Esophagus muscularis mucosa (tissue), 3 donors: ENCODE data around the gene MANBA.

ENCODE experiments used
- EP300 ChIP-seq: sonication (generic); formaldehyde crosslinking; IDR thresholded peaks from one replicate; pipeline ENCODE4 v1.6.1; 2017; ENCODE audit warnings: antibody characterized with exemption
- TF ChIP-seq, protein P1 (sequence below), 3 experiments: fragments of 200-600 bp in 2 of 3; fragments of 450-650 bp in 1 of 3; sonication (generic) in 2 of 3; IDR thresholded peaks; one replicate each; pipeline ENCODE4 v1.5.1; 2017 to 2019; ENCODE audit warnings: antibody characterized with exemption in 3 of 3, mild to moderate bottlenecking in 2 of 3, moderate library complexity in 1 of 3

- TF ChIP-seq, protein P1, sequence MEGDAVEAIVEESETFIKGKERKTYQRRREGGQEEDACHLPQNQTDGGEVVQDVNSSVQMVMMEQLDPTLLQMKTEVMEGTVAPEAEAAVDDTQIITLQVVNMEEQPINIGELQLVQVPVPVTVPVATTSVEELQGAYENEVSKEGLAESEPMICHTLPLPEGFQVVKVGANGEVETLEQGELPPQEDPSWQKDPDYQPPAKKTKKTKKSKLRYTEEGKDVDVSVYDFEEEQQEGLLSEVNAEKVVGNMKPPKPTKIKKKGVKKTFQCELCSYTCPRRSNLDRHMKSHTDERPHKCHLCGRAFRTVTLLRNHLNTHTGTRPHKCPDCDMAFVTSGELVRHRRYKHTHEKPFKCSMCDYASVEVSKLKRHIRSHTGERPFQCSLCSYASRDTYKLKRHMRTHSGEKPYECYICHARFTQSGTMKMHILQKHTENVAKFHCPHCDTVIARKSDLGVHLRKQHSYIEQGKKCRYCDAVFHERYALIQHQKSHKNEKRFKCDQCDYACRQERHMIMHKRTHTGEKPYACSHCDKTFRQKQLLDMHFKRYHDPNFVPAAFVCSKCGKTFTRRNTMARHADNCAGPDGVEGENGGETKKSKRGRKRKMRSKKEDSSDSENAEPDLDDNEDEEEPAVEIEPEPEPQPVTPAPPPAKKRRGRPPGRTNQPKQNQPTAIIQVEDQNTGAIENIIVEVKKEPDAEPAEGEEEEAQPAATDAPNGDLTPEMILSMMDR (IDR thresholded peaks at IDR 0.05) = no peak
- no peak for TF ChIP-seq EP300
Observed at GRCh38 chr4:102807345-102807744, 46.6 kb upstream of the MANBA start.
